B cell (primary cell): Measurements from ENCODE around the gene CECR2. TPM values are rescaled to one million over a fixed set of nuclear protein-coding genes. Genes with fewer than 3 reads are reported as not detected.

Experiments
- ATAC-seq: fragments of 200-7000 bp; cut with Tn5 transposase; one replicate; pipeline ENCODE4 v1.10.0; 2021; ENCODE audit warnings: low read depth, mild to moderate bottlenecking, moderate number of reproducible peaks, moderate library complexity
- CTCF ChIA-PET: fragments of 350-600 bp; sonication (Branson Sonifier 250); formaldehyde crosslinking; loops from one replicate; lab custom pipeline; 2021; ENCODE audit warnings: antibody characterized with exemption, inconsistent platforms; lab: Charles Lee
- POLR2A ChIA-PET: fragments of 350-600 bp; sonication (Branson Sonifier 250); formaldehyde crosslinking; loops from one replicate; lab custom pipeline; 2021; ENCODE audit warnings: antibody characterized with exemption; lab: Charles Lee
- DNase-seq: peaks from one replicate; pipeline ENCODE4 v3.0.0; 2013
- H2AFZ ChIP-seq: 2 replicates; pipeline ENCODE4 v1.6.1; 2012; ENCODE audit warnings: mild to moderate bottlenecking, low read depth, low read length; ENCODE audit not compliant: insufficient read depth, poor library complexity, severe bottlenecking
- H3K27ac ChIP-seq, 2 donors: 1 replicate in 1 of 2; 2 replicates in 1 of 2; pipeline ENCODE4 v1.5.1; 2012 to 2013; ENCODE audit warnings: low read length in 2 of 2, mild to moderate bottlenecking in 2 of 2, moderate library complexity in 1 of 2
- H3K27me3 ChIP-seq, 4 experiments: fragments of 200-600 bp in 1 of 4; sonication (generic) in 1 of 4; replicated peaks in 1 of 4; 1 replicate in 2 of 4; 2 replicates in 2 of 4; pipeline versions ENCODE4 v1.6.1 to v1.7.0; 2013 to 2016; ENCODE audit warnings: low read length in 3 of 4, mild to moderate bottlenecking in 2 of 4, mixed read lengths in 1 of 4, moderate library complexity in 1 of 4; ENCODE audit not compliant: insufficient read depth in 4 of 4, control insufficient read depth in 3 of 4; ENCODE audit errors: control extremely low read depth in 1 of 4
- H3K36me3 ChIP-seq, 2 experiments: replicated peaks in 1 of 2; 1 replicate in 1 of 2; 2 replicates in 1 of 2; pipeline versions ENCODE4 v1.6.1 to v1.7.1; 2013; ENCODE audit warnings: low read length in 1 of 2; ENCODE audit not compliant: insufficient read depth in 2 of 2, control insufficient read depth in 1 of 2; ENCODE audit errors: control extremely low read depth in 1 of 2, extremely low read depth in 1 of 2
- H3K4me1 ChIP-seq, 2 donors: fragments of 200-600 bp in 1 of 2; sonication (generic) in 1 of 2; 1 replicate in 1 of 2; 2 replicates in 1 of 2; pipeline versions ENCODE4 v1.5.1 to v1.6.1; 2013 to 2017; ENCODE audit warnings: low read length in 2 of 2; ENCODE audit not compliant: control insufficient read depth in 2 of 2, insufficient read depth in 2 of 2
- H3K4me2 ChIP-seq: replicated peaks from 2 replicates; pipeline ENCODE3; 2012; ENCODE audit warnings: mild to moderate bottlenecking, low read depth, low read length; ENCODE audit not compliant: poor library complexity, severe bottlenecking
- H3K4me3 ChIP-seq, 5 experiments: fragments of 200-600 bp in 1 of 5; sonication (generic) in 1 of 5; 1 replicate in 3 of 5; 2 replicates in 2 of 5; pipeline versions ENCODE4 v1.5.1 to v1.7.0; 2011 to 2016; ENCODE audit warnings: low read length in 4 of 5, mild to moderate bottlenecking in 4 of 5, low read depth in 2 of 5, control low read depth in 1 of 5, moderate library complexity in 1 of 5; ENCODE audit not compliant: insufficient read depth in 1 of 5; ENCODE audit errors: control extremely low read depth in 1 of 5, extremely low read depth in 1 of 5
- H3K79me2 ChIP-seq: fragments of 200-600 bp; sonication (generic); one replicate; pipeline ENCODE4 v1.6.0; 2016; ENCODE audit warnings: low read length; ENCODE audit not compliant: control insufficient read depth, insufficient read depth
- H3K9ac ChIP-seq: fragments of 200-600 bp; sonication (generic); 2 replicates; pipeline ENCODE4 v1.6.1; 2017; ENCODE audit warnings: mild to moderate bottlenecking, low read length, moderate library complexity
- H3K9me3 ChIP-seq, 3 donors: one replicate each; pipeline versions ENCODE4 v1.6.1 to v1.7.1; 2013; ENCODE audit warnings: low read length in 2 of 3; ENCODE audit not compliant: control insufficient read depth in 2 of 3, insufficient read depth in 1 of 3; ENCODE audit errors: control extremely low read depth in 1 of 3
- H4K20me1 ChIP-seq: 2 replicates; pipeline ENCODE4 v1.6.0; 2012; ENCODE audit warnings: mild to moderate bottlenecking, low read length; ENCODE audit not compliant: insufficient read depth, control insufficient read depth, poor library complexity, severe bottlenecking
- H3K27ac Mint-ChIP-seq: one replicate; pipeline ENCODE4 v1.8.0; 2021; ENCODE audit warnings: mixed read lengths
- H3K27me3 Mint-ChIP-seq: one replicate; pipeline ENCODE4 v1.8.0; 2021; ENCODE audit warnings: mixed read lengths
- H3K4me1 Mint-ChIP-seq: one replicate; pipeline ENCODE4 v1.8.0; 2021; ENCODE audit warnings: mixed read lengths
- H3K4me3 Mint-ChIP-seq: one replicate; pipeline ENCODE4 v1.8.0; 2021; ENCODE audit warnings: mixed read lengths
- H3K9me3 Mint-ChIP-seq: one replicate; pipeline ENCODE4 v1.8.0; 2022; ENCODE audit warnings: mixed read lengths; ENCODE audit not compliant: insufficient read depth
- EZH2 ChIP-seq: IDR thresholded peaks from 2 replicates; pipeline ENCODE4 v1.6.1; 2012; ENCODE audit warnings: borderline replicate concordance, low read depth, mild to moderate bottlenecking, moderate library complexity, low read length; ENCODE audit not compliant: insufficient read depth, poor library complexity, severe bottlenecking
- WGBS: methylation state at CpG from one replicate; pipeline ENCODE4 v1.1.5; 2013; ENCODE audit warnings: missing lambda C conversion rate; ENCODE audit not compliant: insufficient coverage; 5-methylcytosine and 5-hydroxymethylcytosine counted together
- intact Hi-C: fragments of 100-400 bp; cut with micrococcal nuclease; formaldehyde crosslinking; loops from one replicate; pipeline ENCODE4 v1.10.0; 2022
- polyA plus RNA-seq: library from polyadenylated mRNA; depleted of rRNA; stranded (reverse); fragments of >200 nt; gene quantifications from 2 replicates; pipeline ENCODE4 v1.2.3, GENCODE V29; 2012
- total RNA-seq, 2 donors: library from RNA; stranded (reverse); fragments of 120-200 nt in 1 of 2; gene quantifications; 1 replicate in 1 of 2; 2 replicates in 1 of 2; pipeline versions ENCODE4 v1.2.3 to v1.2.4, GENCODE V29; 2013 to 2022
- TF ChIP-seq, protein P1 (sequence below): fragments of 200-600 bp; IDR thresholded peaks from one replicate; pipeline ENCODE4 v1.8.0; 2022; ENCODE audit warnings: antibody characterized with exemption, mild to moderate bottlenecking

CECR2 gene
- total and polyA plus RNA-seq, 2 donors (not counting 1 experiment from before 2014, with no cell fraction given): 0.13 to 6.6 TPM

DNA sequence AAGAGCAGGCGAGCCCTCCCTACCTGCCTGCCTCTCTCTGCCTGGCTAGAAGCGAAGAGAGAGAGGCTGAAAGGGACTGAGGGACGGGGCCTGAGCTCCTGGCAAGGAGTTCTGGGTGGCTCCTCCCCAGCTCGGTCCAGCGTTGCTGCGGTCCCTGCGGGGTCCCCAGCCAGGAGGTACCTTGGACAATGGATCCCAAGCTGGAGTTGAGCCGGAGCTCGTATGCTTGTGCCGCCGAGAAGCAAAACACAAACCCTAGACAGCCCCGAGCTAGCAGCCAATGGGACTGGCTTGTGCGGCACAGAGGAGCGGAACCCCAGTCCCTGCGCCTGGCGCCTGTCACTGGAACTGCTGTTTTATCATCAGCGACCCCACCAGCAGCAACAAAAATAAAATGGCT lies 212.4 kb downstream of the CECR2 start:
- CTCF ChIA-PET: no interaction called here
- Histone ChIP-seq H3K36me3 (no peaks in the 10 kb centered on the region), H3K4me2 (no peak overlapping the region), H3K4me1 (no peaks in the 10 kb centered on the region), H2AFZ (no peak overlapping the region), H3K9me3 (no peaks in the 10 kb centered on the region), H3K4me3 (no peak overlapping the region), H3K27me3 (peaks cover 0 to 5% (median 0%) of the 10 kb centered on the region in 4 experiments), H3K79me2 (no peaks in the 10 kb centered on the region), H4K20me1 (no peaks in the 10 kb centered on the region), H3K27ac (no peak overlapping the region), H3K9ac (no peak overlapping the region)
- intact Hi-C loops: no loop called here
- TF ChIP-seq, protein P1, sequence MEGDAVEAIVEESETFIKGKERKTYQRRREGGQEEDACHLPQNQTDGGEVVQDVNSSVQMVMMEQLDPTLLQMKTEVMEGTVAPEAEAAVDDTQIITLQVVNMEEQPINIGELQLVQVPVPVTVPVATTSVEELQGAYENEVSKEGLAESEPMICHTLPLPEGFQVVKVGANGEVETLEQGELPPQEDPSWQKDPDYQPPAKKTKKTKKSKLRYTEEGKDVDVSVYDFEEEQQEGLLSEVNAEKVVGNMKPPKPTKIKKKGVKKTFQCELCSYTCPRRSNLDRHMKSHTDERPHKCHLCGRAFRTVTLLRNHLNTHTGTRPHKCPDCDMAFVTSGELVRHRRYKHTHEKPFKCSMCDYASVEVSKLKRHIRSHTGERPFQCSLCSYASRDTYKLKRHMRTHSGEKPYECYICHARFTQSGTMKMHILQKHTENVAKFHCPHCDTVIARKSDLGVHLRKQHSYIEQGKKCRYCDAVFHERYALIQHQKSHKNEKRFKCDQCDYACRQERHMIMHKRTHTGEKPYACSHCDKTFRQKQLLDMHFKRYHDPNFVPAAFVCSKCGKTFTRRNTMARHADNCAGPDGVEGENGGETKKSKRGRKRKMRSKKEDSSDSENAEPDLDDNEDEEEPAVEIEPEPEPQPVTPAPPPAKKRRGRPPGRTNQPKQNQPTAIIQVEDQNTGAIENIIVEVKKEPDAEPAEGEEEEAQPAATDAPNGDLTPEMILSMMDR: no peak
- no peak for TF ChIP-seq EZH2
- no peak overlapping the region for H3K4me3 Mint-ChIP-seq
- 77% methylated on average over 17 of the region's 17 CpGs for WGBS
- POLR2A ChIA-PET: no interaction called here
- no peak overlapping the region for H3K27ac Mint-ChIP-seq
- peaks cover 3% of the 10 kb centered on the region for H3K27me3 Mint-ChIP-seq
- no peak for ATAC-seq
- H3K4me1 Mint-ChIP-seq: no peaks in the 10 kb centered on the region
- DNase-seq: no peak
- H3K9me3 Mint-ChIP-seq: no peaks in the 10 kb centered on the region

DNA sequence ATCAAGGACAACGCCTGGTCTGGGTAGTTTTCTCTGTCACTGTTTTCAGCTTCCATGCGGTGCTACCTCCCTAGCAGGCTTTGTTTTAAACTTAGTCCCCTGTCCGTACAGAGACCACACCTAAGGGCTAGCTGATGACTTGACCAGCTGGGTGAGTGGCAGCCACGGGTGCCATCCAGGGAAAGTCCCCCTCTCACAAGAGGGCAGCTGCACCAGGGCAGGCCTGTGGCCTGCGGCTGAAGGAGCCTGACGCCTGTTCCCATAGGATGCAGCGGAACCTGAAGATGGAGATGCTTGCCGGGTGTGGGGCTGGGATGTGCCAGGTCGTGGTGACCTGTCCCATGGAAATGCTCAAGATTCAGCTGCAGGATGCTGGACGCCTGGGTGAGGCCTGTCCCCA lies 213.9 kb downstream of the CECR2 start:
- H3K9me3 Mint-ChIP-seq: no peaks in the 10 kb centered on the region
- intact Hi-C loops: no loop called here
- ATAC-seq (no peak), DNase-seq (no peak)
- Histone ChIP-seq H4K20me1 (no peaks in the 10 kb centered on the region), H3K4me1 (no peaks in the 10 kb centered on the region), H3K79me2 (no peaks in the 10 kb centered on the region), H3K4me3 (no peak overlapping the region), H3K27ac (no peak overlapping the region), H2AFZ (no peak overlapping the region), H3K9me3 (no peaks in the 10 kb centered on the region), H3K27me3 (peaks cover 0 to 5% (median 0%) of the 10 kb centered on the region in 4 experiments), H3K36me3 (no peaks in the 10 kb centered on the region), H3K9ac (no peak overlapping the region), H3K4me2 (no peak overlapping the region)
- POLR2A ChIA-PET: interaction anchor here (0.5 kb wide), 1 partner anchor 45 kb away, joined by 3 read pairs; no protein-coding TSS in a partner anchor
- peaks cover 3% of the 10 kb centered on the region for H3K27me3 Mint-ChIP-seq
- CTCF ChIA-PET: no interaction called here
- no peak overlapping the region for H3K4me3 Mint-ChIP-seq
- no peak for TF ChIP-seq EZH2
- TF ChIP-seq, protein P1: no peak
- WGBS: 88% methylated on average over 10 of the region's 10 CpGs
- no peaks in the 10 kb centered on the region for H3K4me1 Mint-ChIP-seq
- no peak overlapping the region for H3K27ac Mint-ChIP-seq
